GM19324 (cell line): ENCODE data around the gene ANKRD13B.

Experiments used
- ATAC-seq: cut with Tn5 transposase; IDR thresholded peaks from one replicate; pipeline ENCODE4 v1.9.1; 2021; ENCODE audit warnings: mild to moderate bottlenecking, moderate library complexity; ENCODE audit not compliant: unreplicated experiment, low FRiP score

The ANKRD13B gene

GRCh38 chr17:29568331-29569244, 24.3 kb upstream of the ANKRD13B start, which contains the start of gene TP53I13:
Gene TP53I13, plus strand, starts transcription at chr17:29568701. Its CDS starts 58 bp downstream, at chr17:29568759.
- peak; percentile 42 for ATAC-seq

- ATAC-seq, result no peak
Measured at GRCh38 chr17:29569245-29569950, 23.5 kb upstream of the ANKRD13B start.

- ATAC-seq, result no peak
Measured at GRCh38 chr17:29570521-29570920, 22.4 kb upstream of the ANKRD13B start.

- no peak for ATAC-seq
Measured at GRCh38 chr17:29571486-29571882, 21.4 kb upstream of the ANKRD13B start.

GRCh38 chr17:29571883-29572681, 20.9 kb upstream of the ANKRD13B start:
- no peak for ATAC-seq

- ATAC-seq, result no peak
Measured at GRCh38 chr17:29572691-29573557, 20.0 kb upstream of the ANKRD13B start.

GRCh38 chr17:29573558-29573869, 19.4 kb upstream of the ANKRD13B start:
- ATAC-seq, result no peak

- no peak for ATAC-seq
Measured at GRCh38 chr17:29573871-29574731, 18.8 kb upstream of the ANKRD13B start.

GRCh38 chr17:29574732-29575510, 18.0 kb upstream of the ANKRD13B start:
- no peak for ATAC-seq

GRCh38 chr17:29575511-29576213, 17.3 kb upstream of the ANKRD13B start:
- ATAC-seq, result no peak

GRCh38 chr17:29576214-29577000, 16.5 kb upstream of the ANKRD13B start:
- no peak for ATAC-seq

GRCh38 chr17:29577001-29577370, 15.9 kb upstream of the ANKRD13B start:
- no peak for ATAC-seq

- ATAC-seq, result no peak
Measured at GRCh38 chr17:29577385-29578211, 15.3 kb upstream of the ANKRD13B start.

GRCh38 chr17:29578626-29579485, 14.1 kb upstream of the ANKRD13B start:
- ATAC-seq, result no peak
